Limb (tissue), 2 donors: ENCODE results near the gene ARID5B.

Source experiments
- DNase-seq, 2 donors: peaks; one replicate each; pipeline ENCODE4 v3.0.0-alpha.2; 2016; ENCODE audit errors: extremely low spot score in 2 of 2

Gene ARID5B

GRCh38 chr10:62029401-62029800, 127.9 kb downstream of the ARID5B start:
- DNase-seq = no peak

- DNase-seq = no peak
These were observed 130.0 kb downstream of the ARID5B start for GRCh38 chr10:62031507-62031906.

- no peak for DNase-seq
These were observed 131.6 kb downstream of the ARID5B start for GRCh38 chr10:62033125-62033524.

GRCh38 chr10:62034096-62034640, 132.7 kb downstream of the ARID5B start:
- no peak for DNase-seq

GRCh38 chr10:62036186-62037081, 134.9 kb downstream of the ARID5B start:
- DNase-seq = no peak

- no peak for DNase-seq
These were observed 135.8 kb downstream of the ARID5B start for GRCh38 chr10:62037166-62037831.

- no peak for DNase-seq
These were observed 136.6 kb downstream of the ARID5B start for GRCh38 chr10:62037890-62038608.

- DNase-seq = peak; percentile 69 to 90
These were observed 137.2 kb downstream of the ARID5B start for GRCh38 chr10:62038609-62039190.

- no peak for DNase-seq
These were observed 138.5 kb downstream of the ARID5B start for GRCh38 chr10:62039954-62040353.

GRCh38 chr10:62040881-62041280, 139.4 kb downstream of the ARID5B start:
- no peak for DNase-seq

GRCh38 chr10:62043421-62044021, 142.0 kb downstream of the ARID5B start:
- no peak for DNase-seq

- no peak for DNase-seq
These were observed 143.1 kb downstream of the ARID5B start for GRCh38 chr10:62044566-62044965.

- no peak for DNase-seq
These were observed 144.4 kb downstream of the ARID5B start for GRCh38 chr10:62045765-62046521.

GRCh38 chr10:62046522-62047227, 145.2 kb downstream of the ARID5B start:
- no peak for DNase-seq

- no peak for DNase-seq
These were observed 145.9 kb downstream of the ARID5B start for GRCh38 chr10:62047228-62047892.

- DNase-seq = no peak
These were observed 146.5 kb downstream of the ARID5B start for GRCh38 chr10:62047960-62048383.

- no peak for DNase-seq
These were observed 147.0 kb downstream of the ARID5B start for GRCh38 chr10:62048470-62048869.

GRCh38 chr10:62048919-62049623, 147.6 kb downstream of the ARID5B start:
- DNase-seq = peak; percentile 75 to 83
